K562 (cell line): ENCODE measurements around the gene STUB1. TPM values are rescaled to one million over a fixed set of nuclear protein-coding genes. Genes with fewer than 3 reads are reported as not detected.

ENCODE experiments used
- polyA plus RNA-seq, 8 experiments: library from polyadenylated mRNA; depleted of rRNA in 4 of 8; stranded (reverse) in 5 of 8; unstranded in 3 of 8; fragments of >200 nt; fragmentation: Nextera tagmentation in 2 of 8; fragmentation: Illumina TruSeq in 1 of 8; extraction: Ambion mirVana in 2 of 8; extraction: Trizol in 1 of 8; gene quantifications; 2 replicates each; pipeline versions ENCODE4 v1.2.1 to v1.2.3, GENCODE V29; 2011 to 2014; ENCODE audit warnings: inconsistent platforms in 1 of 8, missing spikeins in 1 of 8
- total RNA-seq, 7 experiments: library from RNA; depleted of rRNA in 6 of 7; stranded (reverse); fragments of >200 nt in 6 of 7; fragmentation: Illumina TruSeq in 2 of 7; extraction: Trizol in 2 of 7; gene quantifications; 2 replicates each; pipeline versions ENCODE4 v1.2.1 to v1.2.3, GENCODE V29; 2011 to 2021; ENCODE audit warnings: low replicate concordance in 1 of 7
- TF ChIP-seq, protein P1 (sequence below): sonication (generic); formaldehyde crosslinking; IDR thresholded peaks from 2 replicates; pipeline ENCODE4 v1.8.0; 2022; ENCODE audit warnings: mild to moderate bottlenecking, missing genetic modification reagents

STUB1 gene
- total and polyA plus RNA-seq, 9 of the 15 experiments (the other 6 are each of a cell fraction or from before 2014, with no cell fraction given) = 10.6 to 251 (median 152) TPM

- TF ChIP-seq, protein P1, sequence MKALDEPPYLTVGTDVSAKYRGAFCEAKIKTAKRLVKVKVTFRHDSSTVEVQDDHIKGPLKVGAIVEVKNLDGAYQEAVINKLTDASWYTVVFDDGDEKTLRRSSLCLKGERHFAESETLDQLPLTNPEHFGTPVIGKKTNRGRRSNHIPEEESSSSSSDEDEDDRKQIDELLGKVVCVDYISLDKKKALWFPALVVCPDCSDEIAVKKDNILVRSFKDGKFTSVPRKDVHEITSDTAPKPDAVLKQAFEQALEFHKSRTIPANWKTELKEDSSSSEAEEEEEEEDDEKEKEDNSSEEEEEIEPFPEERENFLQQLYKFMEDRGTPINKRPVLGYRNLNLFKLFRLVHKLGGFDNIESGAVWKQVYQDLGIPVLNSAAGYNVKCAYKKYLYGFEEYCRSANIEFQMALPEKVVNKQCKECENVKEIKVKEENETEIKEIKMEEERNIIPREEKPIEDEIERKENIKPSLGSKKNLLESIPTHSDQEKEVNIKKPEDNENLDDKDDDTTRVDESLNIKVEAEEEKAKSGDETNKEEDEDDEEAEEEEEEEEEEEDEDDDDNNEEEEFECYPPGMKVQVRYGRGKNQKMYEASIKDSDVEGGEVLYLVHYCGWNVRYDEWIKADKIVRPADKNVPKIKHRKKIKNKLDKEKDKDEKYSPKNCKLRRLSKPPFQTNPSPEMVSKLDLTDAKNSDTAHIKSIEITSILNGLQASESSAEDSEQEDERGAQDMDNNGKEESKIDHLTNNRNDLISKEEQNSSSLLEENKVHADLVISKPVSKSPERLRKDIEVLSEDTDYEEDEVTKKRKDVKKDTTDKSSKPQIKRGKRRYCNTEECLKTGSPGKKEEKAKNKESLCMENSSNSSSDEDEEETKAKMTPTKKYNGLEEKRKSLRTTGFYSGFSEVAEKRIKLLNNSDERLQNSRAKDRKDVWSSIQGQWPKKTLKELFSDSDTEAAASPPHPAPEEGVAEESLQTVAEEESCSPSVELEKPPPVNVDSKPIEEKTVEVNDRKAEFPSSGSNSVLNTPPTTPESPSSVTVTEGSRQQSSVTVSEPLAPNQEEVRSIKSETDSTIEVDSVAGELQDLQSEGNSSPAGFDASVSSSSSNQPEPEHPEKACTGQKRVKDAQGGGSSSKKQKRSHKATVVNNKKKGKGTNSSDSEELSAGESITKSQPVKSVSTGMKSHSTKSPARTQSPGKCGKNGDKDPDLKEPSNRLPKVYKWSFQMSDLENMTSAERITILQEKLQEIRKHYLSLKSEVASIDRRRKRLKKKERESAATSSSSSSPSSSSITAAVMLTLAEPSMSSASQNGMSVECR (CRISPR knock-in tag) = no peak
- TF ChIP-seq, all 486 proteins: peak for 16
Observed at GRCh38 chr16:728890-729744, 48.9 kb downstream of the STUB1 start (continued).
